HG03060 (cell line): ENCODE results near the gene DYRK4.
"Not testable (repeated sequence)": the region's sequence is repeated elsewhere in the genome, so short reads cannot be mapped to it uniquely, and the experiment has no call there.

ENCODE experiments used
- ATAC-seq: cut with Tn5 transposase; IDR thresholded peaks from one replicate; pipeline ENCODE4 v1.9.1; 2021; ENCODE audit warnings: low read depth, moderate number of reproducible peaks; ENCODE audit not compliant: unreplicated experiment

DYRK4 gene, protein sequence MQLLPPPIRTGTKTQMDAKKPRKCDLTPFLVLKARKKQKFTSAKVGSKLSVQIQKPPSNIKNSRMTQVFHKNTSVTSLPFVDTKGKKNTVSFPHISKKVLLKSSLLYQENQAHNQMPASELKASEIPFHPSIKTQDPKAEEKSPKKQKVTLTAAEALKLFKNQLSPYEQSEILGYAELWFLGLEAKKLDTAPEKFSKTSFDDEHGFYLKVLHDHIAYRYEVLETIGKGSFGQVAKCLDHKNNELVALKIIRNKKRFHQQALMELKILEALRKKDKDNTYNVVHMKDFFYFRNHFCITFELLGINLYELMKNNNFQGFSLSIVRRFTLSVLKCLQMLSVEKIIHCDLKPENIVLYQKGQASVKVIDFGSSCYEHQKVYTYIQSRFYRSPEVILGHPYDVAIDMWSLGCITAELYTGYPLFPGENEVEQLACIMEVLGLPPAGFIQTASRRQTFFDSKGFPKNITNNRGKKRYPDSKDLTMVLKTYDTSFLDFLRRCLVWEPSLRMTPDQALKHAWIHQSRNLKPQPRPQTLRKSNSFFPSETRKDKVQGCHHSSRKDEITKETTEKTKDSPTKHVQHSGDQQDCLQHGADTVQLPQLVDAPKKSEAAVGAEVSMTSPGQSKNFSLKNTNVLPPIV

DNA sequence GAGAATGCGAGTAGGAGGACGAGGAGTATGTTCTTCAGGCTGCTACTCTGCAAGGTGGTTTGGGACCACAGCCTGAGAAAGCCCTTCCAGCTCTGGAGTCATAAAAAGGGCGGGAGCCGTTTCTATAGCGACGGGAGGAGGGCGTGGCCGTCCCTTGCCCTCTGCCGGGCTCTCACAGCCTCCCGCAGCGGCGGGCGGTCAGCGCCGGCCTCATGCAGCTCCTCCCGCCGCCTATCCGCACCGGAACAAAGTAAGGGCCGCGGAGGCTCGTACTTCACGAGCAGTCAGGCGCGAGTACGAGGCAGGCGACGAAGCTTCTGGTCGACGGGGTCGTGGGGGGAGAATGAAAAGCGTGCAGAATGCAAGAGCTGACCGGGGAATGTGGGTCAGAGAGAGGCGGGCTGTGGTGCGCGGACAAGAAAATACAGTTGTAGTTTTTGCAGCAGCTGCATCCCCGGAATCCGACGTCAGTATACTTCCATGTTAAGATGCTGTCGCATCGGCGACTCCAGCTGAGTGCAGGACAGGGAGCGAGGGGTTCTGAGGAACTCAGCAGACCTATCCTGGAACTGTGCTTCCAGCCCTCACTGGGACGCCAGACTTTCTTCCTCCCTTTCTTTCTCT is at the start of gene DYRK4:
DYRK4 (plus strand) TSS at position 175 of the 624 bp plus-strand sequence; CDS start at position 213, 38 bp downstream.
- no peak for ATAC-seq

DNA sequence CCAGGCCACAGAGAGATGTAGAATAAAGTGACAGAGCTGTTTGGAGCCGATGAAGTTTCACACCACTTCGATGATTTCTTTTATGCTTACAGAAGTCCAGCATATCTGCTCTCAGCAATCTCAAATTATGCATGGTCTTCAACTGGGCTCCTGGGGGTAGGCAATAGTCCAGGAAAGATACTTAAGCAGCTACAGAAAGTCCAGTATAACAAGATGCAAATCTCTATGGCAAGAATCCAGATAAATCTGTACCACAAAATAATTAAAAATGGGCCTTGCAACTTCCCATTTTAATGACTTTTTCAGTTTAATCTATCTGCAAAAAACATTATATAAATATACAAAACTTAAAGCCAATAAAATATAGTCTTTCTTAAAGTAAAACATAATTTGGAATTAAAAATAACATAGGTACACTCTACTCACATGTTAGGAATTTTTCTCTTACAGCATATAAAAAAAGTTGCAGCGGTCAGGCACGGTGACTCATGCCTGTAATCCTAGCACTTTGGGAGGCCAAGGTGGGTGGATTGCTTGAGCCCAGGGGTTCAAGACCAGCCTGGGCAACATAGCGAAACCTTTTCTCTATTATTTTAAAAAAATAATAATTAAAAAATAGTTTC is 43.8 kb upstream of the DYRK4 start:
- no peak for ATAC-seq

DNA sequence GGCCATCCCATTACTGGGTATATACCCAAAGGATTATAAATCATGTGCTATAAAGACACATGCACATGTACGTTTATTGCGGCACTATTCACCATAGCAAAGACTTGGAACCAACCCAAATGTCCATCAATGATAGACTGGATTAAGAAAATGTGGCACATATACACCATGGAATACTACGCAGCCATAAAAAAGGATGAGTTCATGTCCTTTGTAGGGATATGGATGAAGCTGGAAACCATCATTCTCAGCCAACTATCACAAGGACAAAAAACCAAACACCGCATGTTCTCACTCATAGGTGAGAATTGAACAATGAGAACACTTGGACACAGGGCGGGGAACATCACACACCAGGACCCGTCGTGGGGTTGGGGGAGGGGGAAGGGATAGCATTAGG is 38.6 kb upstream of the DYRK4 start:
- ATAC-seq: not testable (repeated sequence)

DNA sequence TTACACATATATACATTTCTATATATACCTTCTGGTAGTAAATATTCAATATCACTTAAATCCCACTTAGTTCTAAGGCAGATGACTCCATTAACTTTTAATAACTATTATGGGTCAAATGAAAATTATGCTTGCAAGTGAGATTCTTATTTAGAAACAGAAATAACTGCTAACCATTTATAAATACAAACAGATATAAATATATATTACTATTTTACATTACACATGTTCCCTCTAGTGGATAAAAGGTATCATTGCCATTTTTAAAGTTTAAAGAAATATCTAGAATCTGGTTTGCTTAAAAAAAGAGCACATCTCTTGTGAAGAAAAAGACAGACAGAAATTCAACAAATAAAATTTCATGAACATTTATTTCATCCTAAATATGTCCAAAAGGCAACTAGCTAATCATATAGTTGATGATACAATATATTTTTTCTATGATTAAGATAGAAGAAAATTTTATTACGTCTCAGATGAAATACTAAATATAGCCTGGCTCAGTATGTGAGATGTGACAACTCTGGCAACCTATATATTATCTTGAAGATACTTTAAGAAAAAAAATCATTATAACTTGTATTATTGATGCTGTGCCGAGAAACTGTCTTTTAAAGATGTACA is 35.0 kb upstream of the DYRK4 start:
- no peak for ATAC-seq

DNA sequence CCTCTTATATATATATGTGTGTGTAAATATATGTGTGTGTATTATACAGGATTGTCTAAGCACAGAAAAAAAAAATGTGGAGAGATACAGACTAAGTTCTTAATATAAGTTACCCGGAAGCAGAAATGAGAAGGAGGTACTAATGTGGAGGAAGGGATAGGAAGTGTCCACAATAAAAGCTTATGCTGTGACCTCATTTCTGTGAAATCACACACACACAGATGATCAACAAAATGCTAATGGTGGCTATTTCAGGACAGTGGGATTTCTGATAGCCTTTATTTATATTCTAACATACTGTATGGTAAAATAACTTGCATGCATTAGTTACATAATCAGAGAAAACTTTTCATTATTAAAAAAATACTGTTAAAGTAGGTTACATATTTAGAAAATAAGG is 31.8 kb upstream of the DYRK4 start:
- ATAC-seq: no peak

DNA sequence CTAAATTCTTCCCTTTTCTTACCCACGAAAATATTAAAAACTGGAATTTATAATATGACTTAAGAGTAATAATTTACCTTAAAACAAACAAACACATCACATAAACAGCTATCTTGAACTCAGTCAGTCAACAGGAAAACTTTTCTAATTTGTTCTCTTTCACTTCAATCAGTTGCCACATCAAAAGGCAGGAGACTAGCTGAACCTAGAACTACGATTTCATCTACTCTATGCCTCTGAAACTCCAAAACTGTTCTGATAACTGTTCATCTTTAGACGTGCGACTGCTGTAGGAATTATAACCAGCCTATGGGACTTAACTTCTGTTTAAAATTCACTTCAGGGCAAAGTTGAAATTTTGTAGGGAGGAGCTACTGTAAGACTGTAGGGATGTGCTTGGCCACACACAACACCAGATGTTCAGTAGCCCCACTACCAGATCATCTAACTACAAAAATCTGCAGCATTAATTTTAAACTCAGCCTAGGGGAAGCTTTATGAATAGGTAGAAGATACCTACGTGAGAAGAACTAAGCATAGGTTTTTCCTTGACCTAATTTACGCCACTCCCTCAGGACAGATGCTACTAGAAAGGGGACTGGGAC is 30.9 kb upstream of the DYRK4 start:
- ATAC-seq: no peak

DNA sequence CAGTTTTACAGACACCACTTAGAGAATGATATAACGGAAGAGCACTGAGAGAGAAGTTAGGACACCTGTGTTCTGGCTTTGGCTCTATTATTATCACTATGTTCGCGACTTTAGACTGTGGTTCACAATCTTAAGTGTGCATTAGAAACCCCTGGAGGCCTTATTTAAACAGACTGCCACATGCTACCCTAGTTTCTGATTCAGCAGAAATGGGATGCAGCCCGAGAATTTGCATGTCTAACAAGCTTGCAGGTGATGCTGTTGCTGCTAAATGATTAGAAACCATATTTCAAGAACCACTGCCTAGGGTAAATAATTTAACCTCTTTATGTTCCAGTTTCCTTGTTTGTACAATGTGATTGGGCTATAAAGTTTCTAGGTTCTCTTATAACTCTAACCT is 26.9 kb upstream of the DYRK4 start:
- ATAC-seq: no peak

DNA sequence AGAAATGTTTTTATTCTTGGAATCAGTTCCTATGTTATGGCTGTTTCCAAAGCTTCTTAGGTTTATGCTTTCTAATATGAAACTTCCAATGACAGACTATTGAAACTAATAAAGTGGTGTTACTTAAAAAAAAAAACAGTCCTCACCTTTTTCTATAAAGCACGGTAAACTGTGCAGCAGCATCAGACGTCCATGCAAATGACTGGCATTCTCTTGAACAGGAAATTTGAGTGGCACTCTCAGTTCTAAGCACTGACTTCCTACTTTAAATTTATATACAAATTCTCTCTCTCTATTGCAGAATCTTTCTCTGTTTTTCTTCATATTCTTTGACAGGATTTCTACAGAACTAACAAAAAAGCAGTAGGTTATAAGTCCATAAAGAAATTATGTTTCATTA is 26.1 kb upstream of the DYRK4 start:
- ATAC-seq: no peak

DNA sequence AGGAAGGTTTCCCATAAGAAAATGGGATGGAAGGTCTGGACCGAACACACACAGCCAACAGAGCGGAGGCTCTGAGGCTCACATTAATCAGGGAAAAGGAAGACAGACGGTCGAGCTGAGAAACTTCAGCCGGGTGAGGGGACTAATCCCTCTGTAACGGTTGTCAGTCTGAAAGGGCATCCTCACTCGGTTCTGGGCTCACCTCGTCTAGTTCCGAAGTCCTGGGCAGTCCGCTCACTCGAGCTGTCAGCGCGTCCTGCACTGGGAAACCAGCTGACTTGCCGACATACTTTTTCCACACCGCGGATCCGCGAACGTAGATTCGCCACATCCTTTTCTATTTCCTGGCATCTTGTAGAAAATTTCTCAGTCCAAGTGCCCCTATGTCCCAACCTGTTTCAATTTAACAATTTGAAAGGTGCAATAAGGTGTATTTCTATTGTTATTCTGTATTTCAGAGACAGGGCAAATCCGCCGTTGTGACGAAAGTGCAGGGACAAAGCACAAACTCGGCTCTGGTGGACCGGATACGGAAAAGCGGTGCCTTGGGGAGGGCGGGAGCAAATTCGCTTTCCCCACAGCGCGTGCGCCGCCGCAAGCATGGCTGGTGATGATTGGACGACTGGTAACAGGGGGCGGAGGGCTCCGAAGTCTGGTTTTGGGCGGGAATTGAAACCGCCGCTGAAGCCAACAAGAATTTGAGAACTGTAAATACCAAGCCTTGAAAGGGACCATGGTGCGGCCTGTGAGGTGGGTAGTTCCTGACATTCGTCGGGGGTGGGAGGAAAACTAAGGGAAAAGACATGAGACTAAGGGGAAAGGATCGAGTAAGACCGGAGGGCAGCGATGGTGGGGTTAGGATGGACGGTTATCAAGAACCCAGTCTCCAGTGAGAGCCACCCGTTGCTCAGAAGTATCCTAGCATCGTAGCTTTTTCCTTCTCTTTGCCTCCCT is 23.5 kb upstream of the DYRK4 start, which contains the start of gene RAD51AP1:
RAD51AP1 (plus strand) TSS at position 684 of the 954 bp plus-strand sequence; CDS start at position 734, 50 bp downstream.
- peak; percentile 59 for ATAC-seq

DNA sequence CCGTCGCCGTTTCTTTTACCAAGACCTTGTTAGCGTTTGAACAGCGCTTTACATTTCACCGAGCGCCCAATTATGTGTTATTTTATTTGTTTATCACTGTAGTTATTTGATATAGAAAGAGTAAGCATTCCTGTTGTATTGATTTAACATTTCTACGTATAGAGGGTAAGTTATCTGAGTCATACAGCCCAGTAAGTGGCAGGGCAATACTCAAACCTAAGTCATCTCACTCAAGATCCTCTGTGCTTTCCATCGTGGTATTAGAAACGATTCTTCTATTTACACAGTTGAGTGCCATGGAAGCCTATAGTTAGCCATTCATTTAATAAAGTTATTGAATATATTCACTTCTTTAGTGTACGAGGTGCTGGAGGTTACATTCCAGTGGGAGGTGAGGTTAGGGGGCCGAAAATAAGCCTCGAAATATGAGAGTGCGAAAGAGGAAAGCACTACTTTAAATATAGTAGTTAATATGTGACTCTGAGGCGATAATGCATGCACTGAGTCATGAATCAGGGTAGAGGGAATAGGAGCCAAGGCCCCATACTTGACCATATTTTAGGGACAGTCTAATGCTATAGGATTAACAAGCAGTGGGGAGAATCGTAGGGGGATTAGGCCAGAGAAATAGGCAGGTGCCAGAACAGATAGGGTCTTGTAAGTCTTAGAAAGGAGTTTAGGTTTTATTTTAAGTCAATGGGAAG is 22.7 kb upstream of the DYRK4 start:
- ATAC-seq: no peak

DNA sequence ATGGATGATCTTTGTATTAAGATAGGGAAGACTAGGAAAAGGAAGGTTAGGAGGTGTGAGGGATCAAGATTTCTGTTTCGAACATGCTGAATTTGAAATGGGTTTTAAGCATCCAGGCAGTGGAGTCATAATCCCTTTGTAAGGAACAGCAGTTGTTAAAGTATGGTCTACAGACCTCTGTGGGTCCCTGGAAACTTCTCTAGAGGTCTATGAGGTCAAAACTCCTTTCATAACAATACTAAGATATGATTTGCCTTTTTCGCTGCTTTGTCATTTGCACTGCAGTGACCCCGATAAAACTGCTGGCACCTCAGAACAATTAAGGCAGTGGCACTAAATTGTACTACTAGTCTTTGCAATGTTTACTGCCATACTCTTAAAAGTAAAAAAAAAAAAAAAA is 21.8 kb upstream of the DYRK4 start:
- ATAC-seq: no peak

DNA sequence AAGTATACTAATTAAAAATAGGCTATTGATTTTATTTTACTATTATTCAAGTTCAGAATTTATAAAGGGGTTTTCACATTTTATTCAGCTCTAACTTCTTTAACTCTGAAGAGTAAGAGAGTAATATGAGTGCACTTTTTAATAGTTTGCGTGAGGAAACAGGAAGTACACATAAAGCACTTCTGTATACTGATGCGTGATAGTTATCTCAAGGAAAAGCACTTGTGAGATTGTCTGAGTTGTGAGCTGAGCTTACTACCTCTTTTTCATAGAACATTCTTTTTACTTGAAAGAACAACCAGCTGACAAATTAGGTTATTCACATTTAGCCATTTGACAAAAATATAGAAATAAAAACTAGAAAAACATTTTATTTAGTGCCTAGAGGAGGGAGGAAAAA is 21.4 kb upstream of the DYRK4 start:
- no peak for ATAC-seq

DNA sequence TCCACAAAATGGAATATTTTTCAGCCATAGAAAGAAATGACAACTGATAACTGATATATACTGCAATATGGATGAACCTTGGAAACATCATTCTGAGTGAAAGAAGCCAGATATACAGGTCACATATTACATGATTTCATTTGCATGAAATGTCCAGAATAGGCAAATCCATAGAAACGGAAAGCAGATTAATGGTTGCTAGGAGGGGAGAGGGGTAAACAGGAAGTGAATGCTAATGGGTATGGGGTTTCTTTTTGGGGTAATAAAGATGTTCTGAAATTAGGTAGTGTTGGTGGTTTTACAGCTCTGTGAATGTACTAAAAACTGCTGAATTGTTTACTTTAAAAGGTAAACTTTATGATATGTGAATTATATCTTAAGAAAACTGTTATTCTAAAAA is 16.8 kb upstream of the DYRK4 start:
- no peak for ATAC-seq

DNA sequence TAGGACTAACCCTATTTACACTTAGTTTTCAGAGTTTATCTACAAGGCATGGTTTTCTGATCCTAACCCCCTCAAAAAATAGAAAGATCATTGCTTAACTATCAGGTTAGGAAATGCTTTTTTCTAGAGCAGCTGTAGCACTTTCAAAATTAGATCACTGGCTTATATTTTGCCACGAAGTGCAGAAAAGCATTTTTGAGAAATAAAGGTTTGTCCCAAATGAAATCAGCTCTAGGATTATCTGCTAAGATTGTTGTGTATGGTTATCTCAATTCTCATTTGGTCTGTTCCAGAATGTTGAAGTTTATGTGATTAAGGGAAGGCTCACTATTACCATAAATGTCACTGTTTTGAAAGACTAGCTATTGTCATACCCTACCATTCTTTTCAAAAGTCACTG is 9.8 kb upstream of the DYRK4 start:
- ATAC-seq: no peak

DNA sequence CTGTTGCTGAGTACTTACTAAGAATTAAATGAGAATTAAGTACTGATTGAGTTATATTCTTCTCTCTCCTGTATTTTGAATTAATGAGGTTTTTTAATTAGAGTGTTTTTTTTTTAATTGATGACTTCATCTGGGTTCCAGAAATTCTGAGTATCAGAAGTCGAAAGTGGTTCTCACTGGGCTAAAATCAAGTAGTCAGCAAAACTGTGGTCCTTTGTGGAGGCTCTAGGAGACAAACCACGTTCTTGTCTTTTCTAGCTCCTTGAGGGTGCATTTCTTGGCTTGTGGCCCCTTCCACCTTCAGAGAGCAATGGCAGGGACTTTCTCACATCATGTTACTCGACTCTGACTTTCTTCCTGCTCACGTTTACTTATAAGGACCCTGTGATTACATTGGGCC is 8.1 kb upstream of the DYRK4 start:
- no peak for ATAC-seq

DNA sequence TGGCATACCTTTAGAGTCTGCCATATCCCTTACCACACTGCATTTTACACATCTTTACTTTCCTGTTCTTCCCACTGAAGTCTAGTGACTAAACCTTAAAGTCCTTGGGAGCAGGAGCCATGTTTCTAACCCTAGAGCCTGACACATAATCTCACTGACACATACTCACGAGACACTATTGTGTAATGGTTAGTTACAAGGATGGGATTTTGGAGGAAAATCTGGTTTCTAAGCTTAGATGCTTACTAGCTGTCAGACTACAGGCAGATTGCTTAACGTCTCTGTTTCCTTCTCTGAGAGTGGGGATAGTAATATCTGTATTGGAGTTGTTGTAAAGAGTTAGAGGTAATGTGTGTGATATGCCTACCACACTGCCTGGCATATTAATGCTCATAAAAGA is 6.2 kb upstream of the DYRK4 start:
- ATAC-seq: no peak

DNA sequence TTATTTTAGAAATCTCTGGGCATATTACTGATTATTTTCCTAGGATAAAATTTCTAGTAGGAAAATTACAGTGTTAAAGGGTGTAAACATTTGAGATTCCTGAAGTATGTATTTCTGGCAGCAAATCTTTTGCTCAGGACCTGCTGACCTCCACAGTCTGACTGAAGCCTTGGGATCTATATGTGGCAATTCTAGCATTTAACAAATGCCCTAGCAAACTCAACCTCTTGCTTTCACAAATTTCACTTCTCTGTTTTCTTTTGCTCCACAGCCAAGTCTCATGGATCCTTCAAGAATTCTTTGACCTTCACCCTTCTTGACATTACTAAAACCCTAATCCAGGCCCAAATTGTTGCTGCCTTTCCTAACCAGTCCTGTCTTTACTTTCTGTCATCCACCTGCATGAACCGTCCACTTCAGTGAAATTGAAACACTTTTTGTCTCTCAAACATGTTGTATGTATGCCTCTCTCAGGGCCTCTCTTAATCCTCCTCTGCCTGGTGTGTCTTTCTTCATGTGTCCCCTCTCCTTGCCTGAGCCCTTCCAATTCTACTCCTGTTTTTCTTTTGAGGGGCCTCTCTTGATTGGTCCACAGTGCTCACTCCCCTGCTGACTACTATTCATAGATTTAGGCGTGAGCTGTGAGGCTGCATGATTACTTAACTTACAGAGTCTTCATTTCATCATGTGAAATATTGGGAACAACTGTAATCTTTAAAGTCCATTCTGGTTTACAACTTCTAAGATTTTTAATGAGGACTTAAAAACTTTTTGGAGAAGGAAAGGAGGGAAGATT is 5.1 kb upstream of the DYRK4 start:
- ATAC-seq: no peak

DNA sequence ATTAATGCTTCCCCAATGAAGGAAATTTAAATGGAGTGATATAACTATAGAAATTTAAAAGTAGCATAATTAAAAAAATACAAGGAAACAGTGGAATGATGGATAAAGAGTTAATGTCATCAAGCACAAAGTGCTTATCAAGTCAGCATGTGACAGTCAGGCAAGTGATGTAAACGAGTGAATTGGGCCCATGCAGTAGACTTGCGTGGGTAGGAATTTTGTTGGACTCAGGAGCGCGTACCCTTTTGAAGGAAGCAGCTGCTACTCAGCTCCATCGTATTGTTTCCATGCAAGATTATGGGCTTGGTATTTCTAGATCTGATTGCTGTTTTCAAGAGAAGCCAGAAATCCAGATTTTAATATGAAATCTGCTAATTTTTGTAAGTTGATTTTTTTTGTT is 4.4 kb upstream of the DYRK4 start:
- ATAC-seq: no peak
